ENCODE measurements around the gene KLHDC9.

The KLHDC9 gene

GRCh38 chr1:161119092-161119903 lies 21.1 kb downstream of the KLHDC9 start:
- H3K27ac ChIP-seq = peak overlapping the region; percentile 93 to 95
- peaks cover 0 to 53% (median 40%) of the 10 kb centered on the region in 4 donors for H3K4me1 ChIP-seq
- DNase-seq = no peak
- intact Hi-C loops (cut with DNase I; ENCODE audit: low total_unique reads) = no loop called here
- peak overlapping the region; percentile 93 to 94 for H3K4me3 ChIP-seq
- TF ChIP-seq, protein P1, sequence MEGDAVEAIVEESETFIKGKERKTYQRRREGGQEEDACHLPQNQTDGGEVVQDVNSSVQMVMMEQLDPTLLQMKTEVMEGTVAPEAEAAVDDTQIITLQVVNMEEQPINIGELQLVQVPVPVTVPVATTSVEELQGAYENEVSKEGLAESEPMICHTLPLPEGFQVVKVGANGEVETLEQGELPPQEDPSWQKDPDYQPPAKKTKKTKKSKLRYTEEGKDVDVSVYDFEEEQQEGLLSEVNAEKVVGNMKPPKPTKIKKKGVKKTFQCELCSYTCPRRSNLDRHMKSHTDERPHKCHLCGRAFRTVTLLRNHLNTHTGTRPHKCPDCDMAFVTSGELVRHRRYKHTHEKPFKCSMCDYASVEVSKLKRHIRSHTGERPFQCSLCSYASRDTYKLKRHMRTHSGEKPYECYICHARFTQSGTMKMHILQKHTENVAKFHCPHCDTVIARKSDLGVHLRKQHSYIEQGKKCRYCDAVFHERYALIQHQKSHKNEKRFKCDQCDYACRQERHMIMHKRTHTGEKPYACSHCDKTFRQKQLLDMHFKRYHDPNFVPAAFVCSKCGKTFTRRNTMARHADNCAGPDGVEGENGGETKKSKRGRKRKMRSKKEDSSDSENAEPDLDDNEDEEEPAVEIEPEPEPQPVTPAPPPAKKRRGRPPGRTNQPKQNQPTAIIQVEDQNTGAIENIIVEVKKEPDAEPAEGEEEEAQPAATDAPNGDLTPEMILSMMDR (IDR thresholded peaks at IDR 0.05) = peak; percentile 23 to 39
- H3K9me3 ChIP-seq = no peaks in the 10 kb centered on the region
- H3K36me3 ChIP-seq = peaks cover 36 to 47% (median 44%) of the 10 kb centered on the region in 3 donors
- no peaks in the 10 kb centered on the region for H3K27me3 ChIP-seq

GRCh38 chr1:161121042-161121650 lies 23.0 kb downstream of the KLHDC9 start:
- Histone ChIP-seq H3K4me1 (peaks cover 0 to 37% (median 29%) of the 10 kb centered on the region in 4 donors), H3K9me3 (no peaks in the 10 kb centered on the region), H3K4me3 (no peak overlapping the region), H3K27me3 (no peaks in the 10 kb centered on the region), H3K36me3 (peaks cover 38 to 66% (median 60%) of the 10 kb centered on the region in 3 donors), H3K27ac (no peak overlapping the region)
- TF ChIP-seq, protein P1 (IDR thresholded peaks at IDR 0.05) = no peak
- DNase-seq = no peak
- intact Hi-C loops (cut with DNase I; ENCODE audit: low total_unique reads) = no loop called here

- Histone ChIP-seq H3K4me3 (no peak overlapping the region), H3K9me3 (no peaks in the 10 kb centered on the region), H3K4me1 (peaks cover 0 to 30% (median 22%) of the 10 kb centered on the region in 4 donors), H3K36me3 (peaks cover 38 to 73% (median 66%) of the 10 kb centered on the region in 3 donors), H3K27ac (no peak overlapping the region), H3K27me3 (no peaks in the 10 kb centered on the region)
- intact Hi-C loops (cut with DNase I; ENCODE audit: low total_unique reads) = no loop called here
- DNase-seq = no peak
- TF ChIP-seq, protein P1 (IDR thresholded peaks at IDR 0.05) = no peak
Observed at GRCh38 chr1:161121834-161122233, 23.7 kb downstream of the KLHDC9 start.

- H3K36me3 ChIP-seq = peaks cover 38 to 84% (median 78%) of the 10 kb centered on the region in 3 donors
- H3K27me3 ChIP-seq = no peaks in the 10 kb centered on the region
- intact Hi-C loops (cut with DNase I; ENCODE audit: low total_unique reads) = no loop called here
- TF ChIP-seq, protein P1 (IDR thresholded peaks at IDR 0.05) = no peak
- peaks cover 0 to 27% (median 20%) of the 10 kb centered on the region in 4 donors for H3K4me1 ChIP-seq
- no peaks in the 10 kb centered on the region for H3K9me3 ChIP-seq
- H3K4me3 ChIP-seq = no peak overlapping the region
- no peak overlapping the region for H3K27ac ChIP-seq
- no peak for DNase-seq
Observed at GRCh38 chr1:161122967-161123366, 24.8 kb downstream of the KLHDC9 start.

GRCh38 chr1:161127649-161128048 lies 29.5 kb downstream of the KLHDC9 start:
- H3K36me3 ChIP-seq = peaks cover 31 to 72% (median 64%) of the 10 kb centered on the region in 3 donors
- TF ChIP-seq, protein P1 (IDR thresholded peaks at IDR 0.05) = no peak
- intact Hi-C loops (cut with DNase I; ENCODE audit: low total_unique reads) = no loop called here
- H3K4me1 ChIP-seq = peaks cover 0 to 48% (median 28%) of the 10 kb centered on the region in 4 donors
- no peak overlapping the region for H3K27ac ChIP-seq
- no peak for DNase-seq
- H3K4me3 ChIP-seq = no peak overlapping the region
- H3K27me3 ChIP-seq = no peaks in the 10 kb centered on the region
- no peaks in the 10 kb centered on the region for H3K9me3 ChIP-seq
